ENCODE results near the gene PDCL2. TPM values are rescaled to one million over a fixed set of nuclear protein-coding genes. Genes with fewer than 3 reads are reported as not detected.

The PDCL2 gene
- total and polyA plus RNA-seq, 2 donors (not counting 1 experiment from before 2014, with no cell fraction given): not detected

- no peak overlapping the region for H3K4me2 ChIP-seq (ENCODE audit: extremely low read depth, insufficient read depth, low read length)
- H4K20me1 ChIP-seq (ENCODE audit: control insufficient read depth, extremely low read depth, insufficient read depth, low read length): no peaks in the 10 kb centered on the region
- H3K27me3 ChIP-seq (ENCODE audit: control insufficient read depth, insufficient read depth, low read length): no peaks in the 10 kb centered on the region
- TF ChIP-seq CTCF (conservative IDR thresholded peaks at IDR 0.05 in 1 of 2, IDR thresholded peaks at IDR 0.05 in 1 of 2; ENCODE audit: low read depth in 1 of 2, low read length in 2 of 2): no peak
- TF ChIP-seq EZH2 (IDR thresholded peaks at IDR 0.05; ENCODE audit: low read length, missing control alignments): no peak
- no peak overlapping the region for H3K27ac ChIP-seq (ENCODE audit: insufficient read depth, low read length)
- DNase-seq (ENCODE audit: low read depth in 2 of 2): no peak
- H3K9me3 ChIP-seq (ENCODE audit: control insufficient read depth, insufficient read depth, low read depth, low read length): no peaks in the 10 kb centered on the region
- no peaks in the 10 kb centered on the region for H3K36me3 ChIP-seq (ENCODE audit: control insufficient read depth, insufficient read depth, low read length)
- H3K4me3 ChIP-seq (replicated peaks in 1 of 4; ENCODE audit: control extremely low read depth in 1 of 4, insufficient read depth in 1 of 4, low read depth in 3 of 4, low read length in 4 of 4): no peak overlapping the region
- no peaks in the 10 kb centered on the region for H3K4me1 ChIP-seq (ENCODE audit: control insufficient read depth, extremely low read depth, insufficient read depth, low read length)
- H3K9ac ChIP-seq (ENCODE audit: insufficient read depth, low read length): no peak overlapping the region
- H2AFZ ChIP-seq (ENCODE audit: low read length): no peak overlapping the region
- H3K79me2 ChIP-seq (ENCODE audit: control insufficient read depth, insufficient read depth, low read length): peaks cover 38% of the 10 kb centered on the region
These were observed 61.4 kb downstream of the PDCL2 start for GRCh38 chr4:55530691-55531090.

GRCh38 chr4:55530167-55530566 is 61.9 kb downstream of the PDCL2 start:
- no peak for DNase-seq (ENCODE audit: low read depth in 2 of 2)
- no peak overlapping the region for H3K27ac ChIP-seq (ENCODE audit: insufficient read depth, low read length)
- TF ChIP-seq EZH2 (IDR thresholded peaks at IDR 0.05; ENCODE audit: low read length, missing control alignments) (no peak), CTCF (conservative IDR thresholded peaks at IDR 0.05 in 1 of 2, IDR thresholded peaks at IDR 0.05 in 1 of 2; ENCODE audit: low read depth in 1 of 2, low read length in 2 of 2) (no peak)
- H3K4me2 ChIP-seq (ENCODE audit: extremely low read depth, insufficient read depth, low read length): no peak overlapping the region
- no peak overlapping the region for H3K4me3 ChIP-seq (replicated peaks in 1 of 4; ENCODE audit: control extremely low read depth in 1 of 4, insufficient read depth in 1 of 4, low read depth in 3 of 4, low read length in 4 of 4)
- H2AFZ ChIP-seq (ENCODE audit: low read length): no peak overlapping the region
- H4K20me1 ChIP-seq (ENCODE audit: control insufficient read depth, extremely low read depth, insufficient read depth, low read length): no peaks in the 10 kb centered on the region
- peaks cover 38% of the 10 kb centered on the region for H3K79me2 ChIP-seq (ENCODE audit: control insufficient read depth, insufficient read depth, low read length)
- H3K9me3 ChIP-seq (ENCODE audit: control insufficient read depth, insufficient read depth, low read depth, low read length): no peaks in the 10 kb centered on the region
- no peaks in the 10 kb centered on the region for H3K27me3 ChIP-seq (ENCODE audit: control insufficient read depth, insufficient read depth, low read length)
- no peaks in the 10 kb centered on the region for H3K4me1 ChIP-seq (ENCODE audit: control insufficient read depth, extremely low read depth, insufficient read depth, low read length)
- H3K9ac ChIP-seq (ENCODE audit: insufficient read depth, low read length): no peak overlapping the region
- no peaks in the 10 kb centered on the region for H3K36me3 ChIP-seq (ENCODE audit: control insufficient read depth, insufficient read depth, low read length)

- no peak overlapping the region for H3K4me3 ChIP-seq (replicated peaks in 1 of 4; ENCODE audit: control extremely low read depth in 1 of 4, insufficient read depth in 1 of 4, low read depth in 3 of 4, low read length in 4 of 4)
- H3K4me2 ChIP-seq (ENCODE audit: extremely low read depth, insufficient read depth, low read length): no peak overlapping the region
- H3K27me3 ChIP-seq (ENCODE audit: control insufficient read depth, insufficient read depth, low read length): no peaks in the 10 kb centered on the region
- H2AFZ ChIP-seq (ENCODE audit: low read length): no peak overlapping the region
- TF ChIP-seq CTCF (conservative IDR thresholded peaks at IDR 0.05 in 1 of 2, IDR thresholded peaks at IDR 0.05 in 1 of 2; ENCODE audit: low read depth in 1 of 2, low read length in 2 of 2): no peak
- no peak for TF ChIP-seq EZH2 (IDR thresholded peaks at IDR 0.05; ENCODE audit: low read length, missing control alignments)
- no peak for DNase-seq (ENCODE audit: low read depth in 2 of 2)
- no peak overlapping the region for H3K9ac ChIP-seq (ENCODE audit: insufficient read depth, low read length)
- H3K9me3 ChIP-seq (ENCODE audit: control insufficient read depth, insufficient read depth, low read depth, low read length): no peaks in the 10 kb centered on the region
- no peak overlapping the region for H3K27ac ChIP-seq (ENCODE audit: insufficient read depth, low read length)
- no peaks in the 10 kb centered on the region for H3K36me3 ChIP-seq (ENCODE audit: control insufficient read depth, insufficient read depth, low read length)
- no peaks in the 10 kb centered on the region for H3K4me1 ChIP-seq (ENCODE audit: control insufficient read depth, extremely low read depth, insufficient read depth, low read length)
- no peaks in the 10 kb centered on the region for H4K20me1 ChIP-seq (ENCODE audit: control insufficient read depth, extremely low read depth, insufficient read depth, low read length)
- H3K79me2 ChIP-seq (ENCODE audit: control insufficient read depth, insufficient read depth, low read length): peaks cover 36% of the 10 kb centered on the region
These were observed 63.6 kb downstream of the PDCL2 start for GRCh38 chr4:55528491-55528890.
